SK-N-SH (cell line): ENCODE results near the gene KDM2A. TPM values are rescaled to one million over a fixed set of nuclear protein-coding genes. Genes with fewer than 3 reads are reported as not detected.
A peak's percentile ranks its signal among the peaks of the same experiment; 100 is the strongest.

Experiments used
- CTCF ChIA-PET: fragments of 300-600, 350-600 bp; formaldehyde crosslinking; extraction: SDS; loops from one replicate; lab custom pipeline; 2021; lab: Yijun Ruan, JAX
- POLR2A ChIA-PET: fragments of 350-600 bp; sonication (Branson Sonifier 250); formaldehyde crosslinking; extraction: SDS; loops from one replicate; lab custom pipeline; 2020; ENCODE audit warnings: antibody characterized with exemption, inconsistent platforms; lab: Yijun Ruan, JAX
- DNase-seq: peaks from one replicate; pipeline ENCODE4 v3.0.0; 2012
- H2AFZ ChIP-seq: fragments of 200-600 bp; sonication (generic); 2 replicates; pipeline ENCODE4 v1.8.1; 2016; ENCODE audit warnings: antibody characterized with exemption, mild to moderate bottlenecking, low read depth
- H3F3A ChIP-seq: fragments of 200-600 bp; sonication (generic); replicated peaks from 2 replicates; pipeline ENCODE3; 2016; ENCODE audit warnings: antibody characterized with exemption, mild to moderate bottlenecking; ENCODE audit not compliant: insufficient read depth
- H3K27ac ChIP-seq, 2 experiments: fragments of 200-500 bp in 1 of 2; fragments of 200-600 bp in 1 of 2; sonication (Bioruptor generic) in 1 of 2; sonication (generic), shearing (Covaris generic) in 1 of 2; 2 replicates each; pipeline versions ENCODE4 v1.5.1 to v1.6.1; 2014 to 2016; ENCODE audit warnings: low read depth in 2 of 2, inconsistent platforms in 1 of 2, low read length in 1 of 2, mild to moderate bottlenecking in 1 of 2, mixed read lengths in 1 of 2
- H3K27me3 ChIP-seq: fragments of 200-600 bp; sonication (generic), shearing (Covaris generic); 2 replicates; pipeline ENCODE4 v1.6.1; 2016; ENCODE audit warnings: mixed run types; ENCODE audit not compliant: insufficient read depth
- H3K36me3 ChIP-seq, 2 experiments: fragments of 200-500 bp in 1 of 2; fragments of 200-600 bp in 1 of 2; sonication (Bioruptor generic) in 1 of 2; sonication (generic) in 1 of 2; replicated peaks in 1 of 2; 2 replicates each; pipeline versions ENCODE3 to v1.5.1; 2014 to 2016; ENCODE audit warnings: low read length in 1 of 2, mild to moderate bottlenecking in 1 of 2; ENCODE audit not compliant: insufficient read depth in 2 of 2, control insufficient read depth in 1 of 2
- H3K4me1 ChIP-seq, 2 experiments: fragments of 200-500 bp in 1 of 2; fragments of 200-600 bp in 1 of 2; sonication (Bioruptor generic) in 1 of 2; sonication (generic), shearing (Covaris generic) in 1 of 2; 2 replicates each; pipeline versions ENCODE4 v1.5.1 to v1.6.1; 2014 to 2016; ENCODE audit warnings: low read depth in 1 of 2, low read length in 1 of 2, mixed run types in 1 of 2; ENCODE audit not compliant: insufficient read depth in 2 of 2, control insufficient read depth in 1 of 2
- H3K4me2 ChIP-seq: fragments of 200-600 bp; sonication (generic), shearing (Covaris generic); 2 replicates; pipeline ENCODE4 v1.6.1; 2017; ENCODE audit warnings: mixed run types
- H3K4me3 ChIP-seq, 2 experiments: fragments of 200-500 bp in 1 of 2; fragments of 200-600 bp in 1 of 2; sonication (Bioruptor generic) in 1 of 2; sonication (generic), shearing (Covaris generic) in 1 of 2; 2 replicates each; pipeline versions ENCODE4 v1.5.1 to v1.8.1; 2014 to 2016; ENCODE audit warnings: low read depth in 2 of 2, inconsistent platforms in 1 of 2, low read length in 1 of 2, mild to moderate bottlenecking in 1 of 2, mixed read lengths in 1 of 2, moderate library complexity in 1 of 2
- H3K79me2 ChIP-seq: fragments of 200-600 bp; sonication (generic); 2 replicates; pipeline ENCODE4 v1.8.1; 2017; ENCODE audit warnings: mild to moderate bottlenecking; ENCODE audit not compliant: insufficient read depth
- H3K9ac ChIP-seq: fragments of 200-600 bp; sonication (generic); 2 replicates; pipeline ENCODE4 v1.6.1; 2017; ENCODE audit warnings: mixed run types
- H3K9me2 ChIP-seq: fragments of 200-600 bp; sonication (generic); 2 replicates; pipeline ENCODE4 v1.6.1; 2017; ENCODE audit warnings: mixed run types
- H3K9me3 ChIP-seq: fragments of 200-600 bp; sonication (generic); 2 replicates; pipeline ENCODE4 v1.6.1; 2017; ENCODE audit warnings: mixed run types, mild to moderate bottlenecking, moderate library complexity
- H4K20me1 ChIP-seq: fragments of 200-600 bp; sonication (generic); 2 replicates; pipeline ENCODE4 v1.6.1; 2017; ENCODE audit warnings: mild to moderate bottlenecking, mixed run types; ENCODE audit not compliant: insufficient read depth
- CHD2 ChIP-seq: fragments of 150-350 bp; IDR thresholded peaks from 2 replicates; pipeline ENCODE4 v1.6.1; 2018; ENCODE audit warnings: low read length; ENCODE audit not compliant: partially characterized antibody
- EP300 ChIP-seq, 2 experiments: IDR thresholded peaks; 2 replicates each; pipeline versions ENCODE4 v1.4.0 to v1.6.1; 2012; ENCODE audit warnings: borderline replicate concordance in 1 of 2, low read depth in 1 of 2, low read length in 1 of 2
- EZH2phosphoT487 ChIP-seq: fragments of 200-600 bp; sonication (generic); IDR thresholded peaks from 2 replicates; pipeline ENCODE4 v1.6.1; 2017; ENCODE audit warnings: low read depth, mixed run types, mild to moderate bottlenecking, antibody characterized with exemption, moderate library complexity, borderline replicate concordance
- JUND ChIP-seq: IDR thresholded peaks from 2 replicates; pipeline ENCODE4 v1.4.0; 2012
- RAD21 ChIP-seq: IDR thresholded peaks from 2 replicates; pipeline ENCODE4 v1.6.1; 2012; ENCODE audit warnings: mild to moderate bottlenecking, low read length
- RCOR1 ChIP-seq: fragments of 150-350 bp; IDR thresholded peaks from 2 replicates; pipeline ENCODE4 v1.6.1; 2017; ENCODE audit warnings: antibody characterized with exemption, low read length
- RFX5 ChIP-seq: IDR thresholded peaks from 2 replicates; pipeline ENCODE4 v1.6.1; 2012; ENCODE audit warnings: mild to moderate bottlenecking, improper control_type of control experiment, low read length
- RXRA ChIP-seq: IDR thresholded peaks from 2 replicates; pipeline ENCODE4 v1.4.0; 2012; ENCODE audit warnings: low read depth, mild to moderate bottlenecking, borderline replicate concordance
- SIN3A ChIP-seq: IDR thresholded peaks from 2 replicates; pipeline ENCODE4 v1.6.1; 2012; ENCODE audit warnings: low read depth, mild to moderate bottlenecking, low read length, moderate library complexity, borderline replicate concordance
- USF2 ChIP-seq: fragments of 150-350 bp; IDR thresholded peaks from 2 replicates; pipeline ENCODE4 v1.6.1; 2017; ENCODE audit warnings: antibody characterized with exemption, low read length, low read depth, borderline replicate concordance
- YY1 ChIP-seq: IDR thresholded peaks from 2 replicates; pipeline ENCODE4 v1.4.0; 2012; ENCODE audit warnings: low read depth, mild to moderate bottlenecking
- ZBTB33 ChIP-seq: IDR thresholded peaks from 2 replicates; pipeline ENCODE4 v1.4.0; 2012; ENCODE audit warnings: low read depth, borderline replicate concordance
- WGBS: methylation state at CpG from one replicate; pipeline ENCODE4 v1.1.6; 2017; ENCODE audit warnings: low lambda C conversion rate; 5-methylcytosine and 5-hydroxymethylcytosine counted together
- polyA plus RNA-seq, 3 experiments: library from polyadenylated mRNA; depleted of rRNA; stranded (reverse); fragments of >200 nt; gene quantifications; 2 replicates each; pipeline ENCODE4 v1.2.3, GENCODE V29; 2012
- TF ChIP-seq, protein P1 (sequence below): fragments of 200-600 bp; sonication (generic); IDR thresholded peaks from 2 replicates; pipeline ENCODE4 v1.6.1; 2017; ENCODE audit warnings: antibody characterized with exemption, mild to moderate bottlenecking, moderate library complexity
- TF ChIP-seq, protein P2 (sequence below): IDR thresholded peaks from 2 replicates; pipeline ENCODE4; 2012

KDM2A gene
- polyA plus RNA-seq, 1 of the 3 experiments (the other 2 are of a cell fraction): 28.4 TPM

- peak; percentile 88 for DNase-seq
- Histone ChIP-seq H3F3A (peaks cover 12% of the 10 kb centered on the region), H3K9ac (peak within 1 kb of the TSS; percentile 81)
- TF ChIP-seq EZH2phosphoT487 (no peak), YY1 (peak; percentile 73; the same call in 1 of the 2 replicates)
- TF ChIP-seq, all 33 proteins: peak for 1
- H3K36me3 ChIP-seq: peaks cover 0 to 3% of the 10 kb centered on the region in 2 experiments
- peak within 1 kb of the TSS; percentile 93 for H3K4me2 ChIP-seq
- H4K20me1 ChIP-seq: peaks cover 16% of the 10 kb centered on the region
- H2AFZ ChIP-seq: peak within 1 kb of the TSS; percentile 70; the same call in 1 of the 2 replicates
- H3K9me3 ChIP-seq: no peaks in the 10 kb centered on the region
- peak within 1 kb of the TSS; percentile 87 to 90 for H3K4me3 ChIP-seq
- no peaks in the 10 kb centered on the region for H3K9me2 ChIP-seq
- WGBS: 0% methylated on average over 4 of the region's 103 CpGs
- ChIA-PET POLR2A (interaction anchor here (0.7 to 1.4 kb wide), 3 partner anchors 22 to 56 kb away, joined by 3 to 6 read pairs (median 3); partner anchors contain the start of gene ANKRD13D), CTCF (interaction anchor here (0.7 to 10.0 kb wide), 16 partner anchors 10 to 121 kb away, joined by 3 to 274 read pairs (median 3); partner anchors contain the start of genes ANKRD13D and POLD4)
- peaks cover 14 to 33% of the 10 kb centered on the region in 2 experiments; a peak in 2 of 4 replicates for H3K4me1 ChIP-seq
- H3K79me2 ChIP-seq: peaks cover 48% of the 10 kb centered on the region
- no peaks in the 10 kb centered on the region for H3K27me3 ChIP-seq
- H3K27ac ChIP-seq: peak within 1 kb of the TSS in 1 of 2 experiments; percentile 67; a peak in 2 of 4 replicates
Observed at GRCh38 chr11:67266449-67267187, 147.6 kb downstream of the KDM2A start, which contains the start of gene GRK2. GRK2 (plus strand) TSS chr11:67266473; CDS start chr11:67266700, 227 bp downstream.

DNA sequence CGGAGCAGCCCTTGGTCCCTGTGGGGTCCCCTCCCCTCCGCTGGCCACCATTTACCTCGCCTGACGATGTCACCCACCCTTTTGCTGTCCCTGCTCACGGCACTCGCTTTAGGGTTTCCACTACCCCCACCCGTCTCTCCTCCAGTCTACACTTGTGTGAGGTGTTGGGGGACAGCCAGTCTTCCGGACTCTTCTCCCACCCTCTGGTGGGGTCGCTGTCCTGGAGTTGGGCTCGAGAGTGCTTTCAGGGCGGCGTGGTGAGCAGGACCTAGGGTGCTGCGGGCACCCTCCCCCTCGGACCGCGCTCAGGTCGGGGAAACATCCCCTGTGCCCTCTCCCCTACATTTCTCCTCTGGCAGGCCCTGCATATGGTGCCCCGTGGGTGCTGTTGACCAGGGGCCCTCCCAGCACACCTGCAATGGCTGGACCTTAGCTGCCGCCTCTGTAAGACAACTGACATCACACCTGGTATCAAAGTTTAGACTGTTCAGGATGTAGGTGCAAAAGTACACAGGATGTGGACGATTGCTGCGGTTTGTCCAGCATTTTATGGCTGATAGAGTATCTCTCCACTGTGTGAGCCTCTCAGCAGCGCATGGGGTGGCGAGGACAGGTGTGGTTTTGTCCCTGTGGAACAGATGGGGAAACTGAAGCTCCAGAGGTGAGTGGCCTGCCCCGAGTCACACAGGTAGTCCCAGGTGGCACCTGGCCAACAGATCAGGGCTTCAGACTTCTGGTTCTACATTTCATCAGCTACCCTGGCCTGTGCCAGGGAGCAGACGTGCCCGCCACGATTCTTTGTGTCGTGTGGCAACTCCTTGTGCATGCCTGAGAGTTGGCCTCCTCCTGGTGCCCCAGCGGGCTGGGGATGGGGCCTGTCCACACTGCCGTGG lies 148.4 kb downstream of the KDM2A start:
- WGBS: 24% methylated on average over 17 of the region's 30 CpGs
- POLR2A ChIA-PET: interaction anchor here (0.7 to 1.4 kb wide), 3 partner anchors 22 to 55 kb away, joined by 3 to 6 read pairs (median 3); partner anchors contain the start of gene ANKRD13D
- Histone ChIP-seq H3F3A (peaks cover 12% of the 10 kb centered on the region), H3K9me2 (no peaks in the 10 kb centered on the region), H3K4me3 (peak overlapping the region; percentile 87 to 90), H2AFZ (no peak overlapping the region), H4K20me1 (peaks cover 25% of the 10 kb centered on the region), H3K36me3 (peaks cover 0 to 8% of the 10 kb centered on the region in 2 experiments), H3K9me3 (no peaks in the 10 kb centered on the region), H3K79me2 (peaks cover 55% of the 10 kb centered on the region), H3K27ac (no peak overlapping the region; a peak in 1 of 4 replicates), H3K27me3 (no peaks in the 10 kb centered on the region), H3K4me2 (peak overlapping the region; percentile 93), H3K9ac (peak overlapping the region; percentile 81), H3K4me1 (peaks cover 13 to 31% of the 10 kb centered on the region in 2 experiments; a peak in 2 of 4 replicates)
- DNase-seq: peak; percentile 54
- CTCF ChIA-PET: interaction anchor here (0.7 to 10.0 kb wide), 17 partner anchors 9 to 120 kb away, joined by 3 to 274 read pairs (median 3); partner anchors contain the start of genes ANKRD13D and POLD4
- TF ChIP-seq YY1 (no peak), JUND (no peak), RXRA (no peak), USF2 (no peak), CHD2 (no peak), RFX5 (no peak), EP300 (IDR thresholded peaks at IDR 0.05; ENCODE audit: borderline replicate concordance in 1 of 2, low read depth in 1 of 2, low read length in 1 of 2) (no peak), EZH2phosphoT487 (no peak), RAD21 (no peak), ZBTB33 (no peak), SIN3A (no peak), RCOR1 (no peak)
- TF ChIP-seq, protein P1, sequence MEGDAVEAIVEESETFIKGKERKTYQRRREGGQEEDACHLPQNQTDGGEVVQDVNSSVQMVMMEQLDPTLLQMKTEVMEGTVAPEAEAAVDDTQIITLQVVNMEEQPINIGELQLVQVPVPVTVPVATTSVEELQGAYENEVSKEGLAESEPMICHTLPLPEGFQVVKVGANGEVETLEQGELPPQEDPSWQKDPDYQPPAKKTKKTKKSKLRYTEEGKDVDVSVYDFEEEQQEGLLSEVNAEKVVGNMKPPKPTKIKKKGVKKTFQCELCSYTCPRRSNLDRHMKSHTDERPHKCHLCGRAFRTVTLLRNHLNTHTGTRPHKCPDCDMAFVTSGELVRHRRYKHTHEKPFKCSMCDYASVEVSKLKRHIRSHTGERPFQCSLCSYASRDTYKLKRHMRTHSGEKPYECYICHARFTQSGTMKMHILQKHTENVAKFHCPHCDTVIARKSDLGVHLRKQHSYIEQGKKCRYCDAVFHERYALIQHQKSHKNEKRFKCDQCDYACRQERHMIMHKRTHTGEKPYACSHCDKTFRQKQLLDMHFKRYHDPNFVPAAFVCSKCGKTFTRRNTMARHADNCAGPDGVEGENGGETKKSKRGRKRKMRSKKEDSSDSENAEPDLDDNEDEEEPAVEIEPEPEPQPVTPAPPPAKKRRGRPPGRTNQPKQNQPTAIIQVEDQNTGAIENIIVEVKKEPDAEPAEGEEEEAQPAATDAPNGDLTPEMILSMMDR: no peak
- TF ChIP-seq, protein P2, sequence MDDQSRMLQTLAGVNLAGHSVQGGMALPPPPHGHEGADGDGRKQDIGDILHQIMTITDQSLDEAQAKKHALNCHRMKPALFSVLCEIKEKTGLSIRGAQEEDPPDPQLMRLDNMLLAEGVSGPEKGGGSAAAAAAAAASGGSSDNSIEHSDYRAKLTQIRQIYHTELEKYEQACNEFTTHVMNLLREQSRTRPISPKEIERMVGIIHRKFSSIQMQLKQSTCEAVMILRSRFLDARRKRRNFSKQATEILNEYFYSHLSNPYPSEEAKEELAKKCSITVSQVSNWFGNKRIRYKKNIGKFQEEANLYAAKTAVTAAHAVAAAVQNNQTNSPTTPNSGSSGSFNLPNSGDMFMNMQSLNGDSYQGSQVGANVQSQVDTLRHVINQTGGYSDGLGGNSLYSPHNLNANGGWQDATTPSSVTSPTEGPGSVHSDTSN: no peak
